ENCODE data around the gene SCAMP5. TPM values are rescaled to one million over a fixed set of nuclear protein-coding genes. Genes with fewer than 3 reads are reported as not detected.

SCAMP5 gene
- total RNA-seq, 1 experiment from 2014 or later, result 70.1 TPM

- no peak for TF ChIP-seq AR (CRISPR knock-in tag; IDR thresholded peaks at IDR 0.05)
- no peak for TF ChIP-seq ATF2 (CRISPR knock-in tag; IDR thresholded peaks at IDR 0.05; ENCODE audit: borderline replicate concordance, low read depth)
- no peak for TF ChIP-seq SMAD4 (CRISPR knock-in tag; IDR thresholded peaks at IDR 0.05)
- no peak for TF ChIP-seq ZNF219 (CRISPR knock-in tag; IDR thresholded peaks at IDR 0.05; ENCODE audit: borderline replicate concordance)
- TF ChIP-seq AFF4 (CRISPR knock-in tag; IDR thresholded peaks at IDR 0.05; ENCODE audit: borderline replicate concordance), result no peak
- no peak for TF ChIP-seq GABPB1 (CRISPR knock-in tag; IDR thresholded peaks at IDR 0.05)
Observed at GRCh38 chr15:75044258-75044878, 49.0 kb downstream of the SCAMP5 start (continued).

GRCh38 chr15:75045332-75046015, 50.1 kb downstream of the SCAMP5 start:
- Mint-ChIP-seq H3K4me3 (no peak overlapping the region), H3K36me3 (peaks cover 23% of the 10 kb centered on the region), H3K27ac (no peak overlapping the region), H3K4me1 (peaks cover 7% of the 10 kb centered on the region; the same call in 1 of the 2 replicates), H3K27me3 (ENCODE audit: low read depth) (no peaks in the 10 kb centered on the region), H3K9me3 (no peaks in the 10 kb centered on the region)
- ATAC-seq (no peak), DNase-seq (ENCODE audit: low spot score) (no peak)
- POLR2A ChIA-PET, result interaction anchor here (0.7 to 1.3 kb wide), 2 partner anchors 26 to 159 kb away, joined by 3 to 5 read pairs; no protein-coding TSS in a partner anchor
- CTCF ChIA-PET, result interaction anchor here (0.6 to 1.2 kb wide), 3 partner anchors 9 to 133 kb away, joined by 3 read pairs; no protein-coding TSS in a partner anchor
- TF ChIP-seq ZNF532 (CRISPR knock-in tag; IDR thresholded peaks at IDR 0.05; ENCODE audit: borderline replicate concordance) (no peak), FOXP1 (CRISPR knock-in tag; IDR thresholded peaks at IDR 0.05; ENCODE audit: borderline replicate concordance) (no peak), HMGA2 (CRISPR knock-in tag; IDR thresholded peaks at IDR 0.05) (no peak), USF1 (CRISPR knock-in tag; IDR thresholded peaks at IDR 0.05) (no peak), CREM (CRISPR knock-in tag; IDR thresholded peaks at IDR 0.05) (no peak), JUN (CRISPR knock-in tag; IDR thresholded peaks at IDR 0.05) (no peak), RORB (CRISPR knock-in tag; IDR thresholded peaks at IDR 0.05) (no peak), ZMAT4 (CRISPR knock-in tag; IDR thresholded peaks at IDR 0.05) (no peak), ZNF512 (CRISPR knock-in tag; IDR thresholded peaks at IDR 0.05; ENCODE audit: borderline replicate concordance) (no peak), FOXK1 (CRISPR knock-in tag; IDR thresholded peaks at IDR 0.05) (no peak)

Data from WTC11 (cell line).